H1 (cell line): ENCODE data around the gene PCCA. TPM values are rescaled to one million over a fixed set of nuclear protein-coding genes. Genes with fewer than 3 reads are reported as not detected.

Experiments used
- CTCF ChIA-PET: fragments of 300-600 bp; sonication (Branson Sonifier 250); formaldehyde crosslinking; loops from one replicate; lab custom pipeline; 2021; ENCODE audit not compliant: partially characterized antibody; lab: Charles Lee
- POLR2A ChIA-PET: fragments of 300-600 bp; sonication (Branson Sonifier 250); formaldehyde crosslinking; loops from one replicate; lab custom pipeline; 2021; ENCODE audit warnings: inconsistent platforms; ENCODE audit not compliant: partially characterized antibody; lab: Charles Lee
- DNase-seq, 2 experiments: peaks; one replicate each; pipeline versions ENCODE4 v3.0.0 to v3.0.0-alpha.2; 2010 to 2022; ENCODE audit warnings: low spot score in 2 of 2, low read depth in 1 of 2, mixed read lengths in 1 of 2
- FAIRE-seq: peaks from 2 replicates; lab custom pipeline; 2011; peaks lifted over from hg19 to GRCh38; lab: Jason Lieb, UNC
- H2AFZ ChIP-seq: 2 replicates; pipeline ENCODE4 v1.8.1; 2012; ENCODE audit warnings: low read length, inconsistent platforms
- H2AK5ac ChIP-seq: 2 replicates; pipeline ENCODE4 v1.6.1; 2013; ENCODE audit warnings: low read depth, low read length
- H2BK120ac ChIP-seq: replicated peaks from 2 replicates; pipeline ENCODE3; 2013; ENCODE audit warnings: low read depth, low read length, inconsistent platforms
- H2BK12ac ChIP-seq: 2 replicates; pipeline ENCODE4 v1.6.1; 2013; ENCODE audit warnings: low read depth, low read length
- H2BK15ac ChIP-seq: 2 replicates; pipeline ENCODE4 v1.6.1; 2013; ENCODE audit warnings: low read length
- H2BK20ac ChIP-seq: 2 replicates; pipeline ENCODE4 v1.6.1; 2013; ENCODE audit warnings: low read length
- H2BK5ac ChIP-seq: 2 replicates; pipeline ENCODE4 v1.6.1; 2013; ENCODE audit warnings: low read depth, low read length
- H3K14ac ChIP-seq: 2 replicates; pipeline ENCODE4 v1.6.1; 2013; ENCODE audit warnings: inconsistent platforms; ENCODE audit not compliant: insufficient read length
- H3K18ac ChIP-seq: 2 replicates; pipeline ENCODE4 v1.6.1; 2013; ENCODE audit warnings: low read length; ENCODE audit errors: extremely low read depth
- H3K23ac ChIP-seq: 2 replicates; pipeline ENCODE4 v1.6.1; 2013; ENCODE audit warnings: inconsistent platforms; ENCODE audit not compliant: insufficient read length
- H3K23me2 ChIP-seq: 2 replicates; pipeline ENCODE4 v1.6.1; 2013; ENCODE audit warnings: low read depth, low read length
- H3K27ac ChIP-seq: 2 replicates; pipeline ENCODE4 v1.6.1; 2011; ENCODE audit warnings: low read depth, low read length, inconsistent platforms
- H3K27me3 ChIP-seq, 4 experiments: replicated peaks in 1 of 4; 1 replicate in 1 of 4; 2 replicates in 3 of 4; pipeline versions ENCODE4 v1.6.1 to v1.8.1; 2011 to 2013; ENCODE audit warnings: low read length in 3 of 4, mild to moderate bottlenecking in 3 of 4, inconsistent platforms in 2 of 4, mixed read lengths in 2 of 4, moderate library complexity in 1 of 4; ENCODE audit not compliant: control insufficient read depth in 3 of 4, insufficient read depth in 3 of 4; ENCODE audit errors: extremely low read depth in 1 of 4
- H3K36me3 ChIP-seq, 4 experiments: 2 replicates each; pipeline versions ENCODE4 v1.6.1 to v1.8.1; 2011 to 2013; ENCODE audit warnings: mild to moderate bottlenecking in 4 of 4, low read length in 3 of 4, moderate library complexity in 2 of 4, control low read depth in 1 of 4, inconsistent platforms in 1 of 4; ENCODE audit not compliant: insufficient read depth in 4 of 4, control insufficient read depth in 2 of 4
- H3K4ac ChIP-seq: replicated peaks from 2 replicates; pipeline ENCODE3; 2013; ENCODE audit warnings: low read length, low read depth, mixed read lengths, inconsistent platforms; ENCODE audit not compliant: insufficient read length
- H3K4me1 ChIP-seq, 4 experiments: replicated peaks in 1 of 4; 1 replicate in 1 of 4; 2 replicates in 3 of 4; pipeline versions ENCODE4 v1.6.1 to v1.8.1; 2011 to 2013; ENCODE audit warnings: low read length in 3 of 4, inconsistent platforms in 2 of 4, mixed read lengths in 1 of 4; ENCODE audit not compliant: insufficient read depth in 4 of 4, control insufficient read depth in 3 of 4
- H3K4me2 ChIP-seq, 2 experiments: 2 replicates each; pipeline versions ENCODE4 v1.6.1 to v1.8.1; 2011 to 2013; ENCODE audit warnings: low read depth in 2 of 2, low read length in 2 of 2, control low read depth in 1 of 2, inconsistent platforms in 1 of 2, mild to moderate bottlenecking in 1 of 2; ENCODE audit not compliant: insufficient read depth in 1 of 2
- H3K4me3 ChIP-seq, 4 experiments: fragments of 200-600, 300-600 bp in 1 of 4; sonication (generic), shearing (Covaris generic), sonication (Bioruptor Twin) in 1 of 4; 2 replicates each; pipeline versions ENCODE4 v1.5.1 to v1.8.1; 2011 to 2016; ENCODE audit warnings: low read length in 4 of 4, low read depth in 3 of 4, control low read depth in 2 of 4, inconsistent platforms in 2 of 4, mild to moderate bottlenecking in 2 of 4, mixed read lengths in 1 of 4, moderate library complexity in 1 of 4; ENCODE audit not compliant: insufficient read depth in 2 of 4; ENCODE audit errors: extremely low read depth in 1 of 4
- H3K56ac ChIP-seq: replicated peaks from 2 replicates; pipeline ENCODE3; 2013; ENCODE audit warnings: low read depth, mild to moderate bottlenecking, mixed read lengths, low read length, inconsistent platforms; ENCODE audit not compliant: insufficient read length
- H3K79me1 ChIP-seq: 2 replicates; pipeline ENCODE4 v1.6.1; 2013; ENCODE audit warnings: low read depth, low read length, control low read depth
- H3K79me2 ChIP-seq, 2 experiments: 2 replicates each; pipeline versions ENCODE4 v1.6.1 to v1.8.1; 2012 to 2013; ENCODE audit warnings: low read length in 2 of 2, mild to moderate bottlenecking in 2 of 2, inconsistent platforms in 1 of 2; ENCODE audit not compliant: insufficient read depth in 2 of 2, control insufficient read depth in 1 of 2
- H3K9ac ChIP-seq, 4 experiments: replicated peaks in 1 of 4; 1 replicate in 1 of 4; 2 replicates in 3 of 4; pipeline versions ENCODE4 v1.6.1 to v1.8.1; 2011 to 2013; ENCODE audit warnings: low read depth in 3 of 4, low read length in 3 of 4, control low read depth in 2 of 4, mild to moderate bottlenecking in 2 of 4, moderate library complexity in 2 of 4, inconsistent platforms in 1 of 4; ENCODE audit errors: extremely low read depth in 1 of 4
- H3K9me3 ChIP-seq, 2 experiments: 2 replicates each; pipeline versions ENCODE4 v1.6.1 to v1.8.1; 2012 to 2013; ENCODE audit warnings: mild to moderate bottlenecking in 2 of 2, moderate library complexity in 2 of 2, control low read depth in 1 of 2, inconsistent platforms in 1 of 2, low read depth in 1 of 2, low read length in 1 of 2, mixed read lengths in 1 of 2; ENCODE audit not compliant: insufficient read depth in 2 of 2
- H4K20me1 ChIP-seq, 2 experiments: replicated peaks in 1 of 2; 2 replicates each; pipeline versions ENCODE3 to v1.8.1; 2011 to 2013; ENCODE audit warnings: inconsistent platforms in 2 of 2, low read length in 2 of 2, mild to moderate bottlenecking in 1 of 2; ENCODE audit not compliant: insufficient read depth in 2 of 2, control insufficient read depth in 1 of 2
- H4K5ac ChIP-seq: 2 replicates; pipeline ENCODE4 v1.6.1; 2013; ENCODE audit warnings: low read length, low read depth, mixed read lengths, inconsistent platforms; ENCODE audit not compliant: insufficient read length
- H4K8ac ChIP-seq: 2 replicates; pipeline ENCODE4 v1.8.0; 2013; ENCODE audit warnings: mild to moderate bottlenecking, moderate library complexity, low read length, inconsistent platforms; ENCODE audit not compliant: insufficient read depth; ENCODE audit errors: extremely low read depth
- H4K91ac ChIP-seq: replicated peaks from 2 replicates; pipeline ENCODE3; 2013; ENCODE audit warnings: low read length, mixed read lengths, inconsistent platforms; ENCODE audit not compliant: insufficient read length
- HDAC6 ChIP-seq: IDR thresholded peaks from one replicate; pipeline ENCODE4 v1.7.1; 2012; ENCODE audit warnings: low read depth, mild to moderate bottlenecking, inconsistent platforms, low read length, moderate library complexity
- KDM1A ChIP-seq: fragments of 200-600, 300-600 bp; sonication (generic); IDR thresholded peaks from 2 replicates; pipeline ENCODE4 v1.7.1; 2016; ENCODE audit warnings: mild to moderate bottlenecking, low read length, borderline replicate concordance
- NRF1 ChIP-seq: IDR thresholded peaks from 2 replicates; pipeline ENCODE4 v1.6.1; 2011; ENCODE audit warnings: mild to moderate bottlenecking, low read depth, low read length, improper control_type of control experiment
- POU5F1 ChIP-seq: IDR thresholded peaks from 2 replicates; pipeline ENCODE4 v1.6.1; 2011; ENCODE audit warnings: low read depth, mild to moderate bottlenecking, low read length, moderate library complexity
- SIX5 ChIP-seq: IDR thresholded peaks from 2 replicates; pipeline ENCODE4 v1.6.1; 2011; ENCODE audit warnings: mild to moderate bottlenecking, low read depth, low read length
- TAF7 ChIP-seq: optimal IDR thresholded peaks from 2 replicates; pipeline ENCODE3; 2011; ENCODE audit warnings: low read depth, mild to moderate bottlenecking, inconsistent platforms, low read length, moderate library complexity, borderline replicate concordance
- TEAD4 ChIP-seq: IDR thresholded peaks from 2 replicates; pipeline ENCODE4 v1.6.1; 2012; ENCODE audit warnings: low read depth, low read length, inconsistent platforms, mixed read lengths
- USF2 ChIP-seq: IDR thresholded peaks from 2 replicates; pipeline ENCODE4 v1.6.1; 2011; ENCODE audit warnings: low read length, improper control_type of control experiment
- polyA plus RNA-seq, 7 experiments: library from polyadenylated mRNA; depleted of rRNA in 3 of 7; stranded (reverse) in 5 of 7; unstranded in 2 of 7; fragments of >200 nt in 5 of 7; fragments of 200-250 nt in 2 of 7; gene quantifications; 1 replicate in 5 of 7; 2 replicates in 1 of 7; 4 replicates in 1 of 7; pipeline versions ENCODE4 v1.2.1 to v1.2.3, GENCODE V29; 2011 to 2013; ENCODE audit warnings: missing spikeins in 2 of 7, mixed read lengths in 2 of 7
- total RNA-seq: library from RNA; stranded (reverse); fragmentation: NEBNext Ultra II Directional; extraction: Animal tissue kit (Norgen Biotek cat#: 25700); gene quantifications from 2 replicates; pipeline ENCODE4 v1.2.1, GENCODE V29; 2021

Gene PCCA
- total and polyA plus RNA-seq, 2 of the 8 experiments (the other 6 are each of a cell fraction or from before 2014, with no cell fraction given): 18.4 to 49.8 TPM

GRCh38 chr13:100378533-100378932, 289.6 kb downstream of the PCCA start:
- POLR2A ChIA-PET: no interaction called here
- no peak for FAIRE-seq
- no peak for DNase-seq

More at GRCh38 chr13:100378533-100378932, 289.6 kb downstream of the PCCA start:
- Histone ChIP-seq H4K5ac (no peak overlapping the region), H2AK5ac (no peak overlapping the region), H2AFZ (no peak overlapping the region), H3K14ac (no peak overlapping the region), H4K20me1 (no peaks in the 10 kb centered on the region), H4K91ac (no peak overlapping the region), H3K56ac (no peak overlapping the region), H2BK120ac (no peak overlapping the region), H3K9me3 (no peaks in the 10 kb centered on the region), H3K4me2 (no peak overlapping the region), H2BK5ac (no peak overlapping the region), H3K79me2 (no peaks in the 10 kb centered on the region), H3K4me3 (no peak overlapping the region), H2BK20ac (no peak overlapping the region), H3K23me2 (no peaks in the 10 kb centered on the region; the same call in 1 of the 2 replicates), H4K8ac (no peak overlapping the region), H3K4me1 (peaks cover 0 to 8% (median 0%) of the 10 kb centered on the region in 4 experiments; a peak in 2 of 7 replicates), H3K79me1 (no peaks in the 10 kb centered on the region), H3K36me3 (no peaks in the 10 kb centered on the region), H3K18ac (no peak overlapping the region), H3K4ac (no peak overlapping the region), H3K27ac (no peak overlapping the region), H3K9ac (no peak overlapping the region), H3K23ac (no peak overlapping the region)
- CTCF ChIA-PET: no interaction called here
- no peak for TF ChIP-seq KDM1A
- no peak for TF ChIP-seq USF2
- TF ChIP-seq SIX5: no peak
- TF ChIP-seq TEAD4: no peak
- no peak for TF ChIP-seq TAF7
- no peak for TF ChIP-seq NRF1
- no peak for TF ChIP-seq HDAC6
- no peak for TF ChIP-seq POU5F1
- TF ChIP-seq, all 59 proteins: peak for 0
- no peak overlapping the region for H2BK15ac ChIP-seq
- no peak overlapping the region for H2BK12ac ChIP-seq
- H3K27me3 ChIP-seq: no peaks in the 10 kb centered on the region
